SH-SY5Y (cell line): ENCODE results near the gene ENO3.

Experiments used
- GATA2 ChIP-seq: IDR thresholded peaks from 2 replicates; pipeline ENCODE4 v1.6.1; 2011; ENCODE audit warnings: mild to moderate bottlenecking, low read depth, low read length
- GATA3 ChIP-seq: IDR thresholded peaks from 2 replicates; pipeline ENCODE4 v1.6.1; 2011; ENCODE audit warnings: low read depth, mild to moderate bottlenecking, low read length, moderate library complexity

GRCh38 chr17:4998027-4998731 lies 47.3 kb downstream of the ENO3 start:
- TF ChIP-seq GATA2 (no peak), GATA3 (no peak)
